ENCODE measurements around the gene UBR3.
"Not testable (repeated sequence)": the region's sequence is repeated elsewhere in the genome, so short reads cannot be mapped to it uniquely, and the experiment has no call there.

UBR3 gene

DNA sequence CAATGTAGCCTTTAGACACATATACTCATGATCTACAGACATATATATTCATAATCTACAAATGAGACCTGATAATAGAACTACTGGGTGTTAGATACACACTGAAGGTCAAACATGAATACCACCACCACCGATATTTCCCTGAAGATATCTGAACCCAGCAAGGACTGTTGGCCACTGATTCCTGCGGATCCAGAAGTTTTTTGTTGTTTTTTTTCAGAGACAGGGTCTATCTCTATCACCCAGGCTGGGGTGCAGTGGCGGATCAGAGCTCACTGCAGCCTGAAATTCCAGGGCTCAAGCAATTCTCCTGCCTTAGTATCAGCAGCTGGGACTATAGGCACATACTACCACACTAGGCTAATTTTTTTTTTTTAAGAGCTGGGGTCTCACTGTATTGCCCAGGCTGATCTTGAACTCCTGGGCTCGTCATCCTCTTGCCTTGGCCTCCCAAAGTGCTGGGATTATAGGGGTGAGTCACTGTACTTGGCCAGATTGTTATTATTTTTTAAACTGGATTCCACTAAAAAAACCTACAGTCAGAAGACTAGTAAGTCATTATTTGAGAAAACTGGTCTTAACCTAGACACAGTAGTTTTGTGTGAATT, 4.4 kb upstream of the UBR3 start:
- Histone ChIP-seq H3K4me1 (ENCODE audit: control insufficient read depth, insufficient read depth, low read length, poor library complexity, severe bottlenecking) (peaks cover 3% of the 10 kb centered on the region), H3K4me3 (ENCODE audit: extremely low read depth, insufficient read depth, low read length, poor library complexity, severe bottlenecking) (no peak overlapping the region), H3K36me3 (ENCODE audit: control insufficient read depth, insufficient read depth, low read length) (peaks cover 35% of the 10 kb centered on the region), H3K27ac (ENCODE audit: low read depth, low read length, severe bottlenecking) (no peak overlapping the region), H3K9me3 (ENCODE audit: control insufficient read depth, low read length) (no peaks in the 10 kb centered on the region)
- WGBS, 2 experiments (ENCODE audit: insufficient coverage in 2 of 2): 83% methylated on average over 2 of the region's 4 CpGs; no CpG with 5 or more reads in 1 of the 2 experiments

DNA sequence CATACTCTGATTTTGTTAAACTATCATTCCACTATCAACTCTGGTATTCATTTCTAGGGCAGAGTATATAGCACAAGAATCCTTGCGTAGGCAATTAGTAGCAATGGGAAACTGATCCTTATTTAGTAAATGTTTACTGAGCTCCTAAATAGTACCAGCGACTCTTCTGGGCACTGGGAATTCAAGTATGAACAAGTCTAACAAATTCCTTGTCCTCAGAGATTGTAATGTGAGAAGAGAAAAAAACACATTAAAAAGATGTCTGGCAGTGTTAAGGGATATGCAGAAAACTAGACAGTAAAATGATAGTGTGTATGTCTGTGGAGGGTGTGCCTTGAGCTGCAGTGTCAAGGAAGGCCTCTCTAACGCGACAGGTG, 3.3 kb upstream of the UBR3 start:
- Histone ChIP-seq H3K9me3 (ENCODE audit: control insufficient read depth, low read length) (no peaks in the 10 kb centered on the region), H3K4me3 (ENCODE audit: extremely low read depth, insufficient read depth, low read length, poor library complexity, severe bottlenecking) (peak overlapping the region; percentile 76), H3K36me3 (ENCODE audit: control insufficient read depth, insufficient read depth, low read length) (peaks cover 26% of the 10 kb centered on the region), H3K4me1 (ENCODE audit: control insufficient read depth, insufficient read depth, low read length, poor library complexity, severe bottlenecking) (peaks cover 9% of the 10 kb centered on the region), H3K27ac (ENCODE audit: low read depth, low read length, severe bottlenecking) (no peak overlapping the region)
- 52 to 86% methylated on average over 1 to 2 of the region's 4 CpGs for WGBS, 2 experiments (ENCODE audit: insufficient coverage in 2 of 2)

DNA sequence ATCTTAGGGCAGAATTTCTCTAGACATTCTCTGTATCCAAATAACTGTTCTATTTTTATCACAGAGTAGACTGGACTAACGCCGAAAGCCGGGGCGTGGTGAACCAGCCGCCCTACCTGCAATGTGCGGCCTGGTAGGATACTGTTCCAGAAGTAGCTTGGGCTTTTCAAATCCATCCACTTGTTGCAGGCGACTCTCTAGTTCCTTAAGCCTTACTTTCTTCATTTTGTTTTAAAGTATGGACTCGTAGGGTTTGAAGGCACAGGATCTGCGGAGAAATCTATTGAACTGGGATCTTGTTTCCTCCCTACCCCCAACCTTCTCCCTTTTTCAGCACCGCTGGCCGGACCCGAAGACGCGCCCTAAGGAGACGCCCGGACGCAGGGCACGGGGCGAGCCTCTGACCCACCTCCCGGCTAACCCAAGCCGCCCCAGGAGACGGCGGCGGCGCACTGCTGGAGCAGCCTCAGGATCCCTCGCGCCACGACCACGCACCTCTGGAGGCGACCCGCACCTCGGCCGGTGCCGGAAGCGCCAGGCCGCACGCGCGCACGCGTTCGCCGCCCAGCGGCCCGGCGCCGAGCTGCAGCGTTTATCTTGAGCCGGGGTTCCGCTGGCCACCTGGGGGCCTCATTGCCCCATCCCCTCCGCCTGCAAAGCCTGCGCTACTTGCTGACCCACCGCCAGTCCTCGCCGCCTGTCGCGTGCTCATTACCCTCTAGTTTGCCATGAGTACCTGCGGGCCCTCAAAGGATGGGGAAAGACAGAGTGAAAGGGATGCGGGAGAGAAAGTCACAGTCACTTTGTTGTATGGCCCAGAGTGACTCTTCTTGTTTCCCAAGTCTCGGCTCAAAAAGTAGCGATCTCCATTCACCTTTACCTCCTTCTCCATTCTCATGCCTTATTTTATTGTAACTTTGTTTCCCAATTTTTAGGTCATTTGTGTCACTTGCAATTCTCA, 2.6 kb upstream of the UBR3 start, which contains the start of gene METTL5:
TSS of gene METTL5 (minus strand) at position 533 of the 961 bp plus-strand sequence. CDS start at position 225, 308 bp downstream.
- Histone ChIP-seq H3K27ac (ENCODE audit: low read depth, low read length, severe bottlenecking) (no peak within 1 kb of the TSS), H3K4me3 (ENCODE audit: extremely low read depth, insufficient read depth, low read length, poor library complexity, severe bottlenecking) (peak within 1 kb of the TSS; percentile 76), H3K36me3 (ENCODE audit: control insufficient read depth, insufficient read depth, low read length) (peaks cover 27% of the 10 kb centered on the region), H3K9me3 (ENCODE audit: control insufficient read depth, low read length) (no peaks in the 10 kb centered on the region), H3K4me1 (ENCODE audit: control insufficient read depth, insufficient read depth, low read length, poor library complexity, severe bottlenecking) (peaks cover 9% of the 10 kb centered on the region)
- WGBS, 2 experiments (ENCODE audit: insufficient coverage in 2 of 2): 1 to 5% methylated on average over 43 to 57 of the region's 61 CpGs

DNA sequence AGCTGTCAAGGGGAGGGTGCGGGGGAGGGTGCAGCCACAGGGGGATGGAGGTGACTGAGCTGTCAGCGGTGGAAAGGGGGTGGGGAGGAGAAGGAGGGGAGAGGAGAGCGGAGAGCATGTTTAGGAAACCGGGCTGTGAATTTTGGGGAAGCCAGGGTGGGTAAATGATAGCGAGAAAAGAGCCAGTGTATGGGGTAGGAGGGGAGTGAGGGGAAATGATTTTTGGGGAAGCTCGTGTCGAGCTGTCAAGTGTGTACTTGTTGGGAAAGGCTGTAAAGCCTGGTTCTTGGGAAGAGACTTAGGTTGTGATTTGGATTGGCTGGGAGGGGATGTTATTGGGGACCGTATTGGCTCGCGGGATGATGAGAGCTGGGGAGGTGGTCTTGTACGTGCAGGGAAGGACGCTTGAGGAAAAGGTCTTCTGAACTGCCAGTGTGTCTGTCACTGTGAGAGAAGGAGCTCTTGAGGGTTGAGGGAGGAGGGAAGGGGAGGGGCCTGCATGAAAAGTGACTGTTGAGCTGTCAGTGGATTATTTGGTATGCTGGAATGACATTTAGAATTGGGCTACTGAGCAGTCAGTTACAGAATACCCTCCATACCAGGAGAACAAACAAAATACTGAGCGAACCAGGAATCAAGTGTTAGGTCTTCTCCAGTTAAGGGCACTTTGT, 1.0 kb downstream of the UBR3 start:
- 3 to 5% methylated on average over 11 to 13 of the region's 13 CpGs for WGBS, 2 experiments (ENCODE audit: insufficient coverage in 2 of 2)
- peaks cover 18% of the 10 kb centered on the region for H3K36me3 ChIP-seq (ENCODE audit: control insufficient read depth, insufficient read depth, low read length)
- H3K27ac ChIP-seq (ENCODE audit: low read depth, low read length, severe bottlenecking): peak overlapping the region; percentile 87
- H3K9me3 ChIP-seq (ENCODE audit: control insufficient read depth, low read length): no peaks in the 10 kb centered on the region
- peak overlapping the region; percentile 78 for H3K4me3 ChIP-seq (ENCODE audit: extremely low read depth, insufficient read depth, low read length, poor library complexity, severe bottlenecking)
- H3K4me1 ChIP-seq (ENCODE audit: control insufficient read depth, insufficient read depth, low read length, poor library complexity, severe bottlenecking): peaks cover 6% of the 10 kb centered on the region

DNA sequence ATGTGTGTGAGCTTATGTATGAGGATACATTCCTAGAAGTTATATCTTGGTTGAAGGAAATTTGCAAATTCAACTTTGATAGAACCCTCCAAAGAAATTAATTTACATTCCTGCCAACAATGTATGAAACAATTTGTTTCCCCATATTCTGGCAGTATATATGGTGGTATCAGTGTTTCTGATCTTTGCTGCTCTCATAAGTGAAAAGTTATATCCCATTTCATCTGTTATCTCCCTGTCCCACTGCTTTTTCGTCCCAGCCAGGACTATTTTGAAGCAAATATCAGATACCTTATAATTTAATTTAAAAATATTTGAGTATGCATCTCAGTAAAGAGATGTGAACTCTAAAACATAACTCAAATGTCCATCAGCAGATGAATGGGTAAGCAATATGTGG, 7.1 kb downstream of the UBR3 start:
- H3K9me3 ChIP-seq (ENCODE audit: control insufficient read depth, low read length): no peaks in the 10 kb centered on the region
- WGBS, 2 experiments (ENCODE audit: insufficient coverage in 2 of 2): no CpG with 5 or more reads among the region's 1 CpG
- H3K4me3 ChIP-seq (ENCODE audit: extremely low read depth, insufficient read depth, low read length, poor library complexity, severe bottlenecking): no peak overlapping the region
- H3K27ac ChIP-seq (ENCODE audit: low read depth, low read length, severe bottlenecking): no peak overlapping the region
- H3K4me1 ChIP-seq (ENCODE audit: control insufficient read depth, insufficient read depth, low read length, poor library complexity, severe bottlenecking): no peaks in the 10 kb centered on the region
- H3K36me3 ChIP-seq (ENCODE audit: control insufficient read depth, insufficient read depth, low read length): peaks cover 26% of the 10 kb centered on the region

DNA sequence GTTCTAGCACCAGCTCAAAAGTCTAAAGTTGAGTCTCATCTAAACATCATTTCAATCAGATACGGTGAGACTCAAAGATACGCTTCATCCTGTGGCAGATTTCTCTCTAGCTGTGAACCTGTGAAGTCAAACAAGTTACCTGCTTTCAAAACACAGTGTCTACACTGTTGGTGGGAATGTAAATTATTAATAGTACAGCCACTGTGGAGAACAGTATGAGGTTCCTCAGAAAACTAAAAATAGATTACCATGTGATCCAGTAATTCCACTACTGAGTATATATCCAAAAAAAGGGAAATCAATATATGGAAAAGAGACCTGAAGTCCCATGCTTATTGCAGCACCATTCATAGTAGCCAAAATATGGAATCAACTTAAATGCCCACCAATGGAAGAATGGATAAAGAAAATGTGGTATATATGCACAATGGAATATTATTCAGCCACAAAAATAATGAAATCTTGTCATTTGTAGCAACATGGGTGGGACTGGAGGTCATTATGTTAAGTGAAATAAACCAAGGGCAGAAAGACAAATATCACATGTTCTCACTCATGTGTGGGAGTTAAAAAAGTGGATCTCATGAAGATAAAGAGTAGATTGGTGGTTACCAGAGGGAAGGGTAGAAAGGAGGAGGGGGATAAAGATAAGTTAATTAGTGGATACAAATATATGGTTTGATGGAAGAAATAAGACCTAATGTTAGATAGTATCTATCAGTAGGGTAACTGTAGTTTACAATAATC, 11.7 kb downstream of the UBR3 start:
- peaks cover 4% of the 10 kb centered on the region for H3K4me1 ChIP-seq (ENCODE audit: control insufficient read depth, insufficient read depth, low read length, poor library complexity, severe bottlenecking)
- 100% methylated on average over 1 to 2 of the region's 2 CpGs for WGBS, 2 experiments (ENCODE audit: insufficient coverage in 2 of 2)
- no peaks in the 10 kb centered on the region for H3K9me3 ChIP-seq (ENCODE audit: control insufficient read depth, low read length)
- H3K27ac ChIP-seq (ENCODE audit: low read depth, low read length, severe bottlenecking): no peak overlapping the region
- H3K4me3 ChIP-seq (ENCODE audit: extremely low read depth, insufficient read depth, low read length, poor library complexity, severe bottlenecking): no peak overlapping the region
- H3K36me3 ChIP-seq (ENCODE audit: control insufficient read depth, insufficient read depth, low read length): peaks cover 18% of the 10 kb centered on the region

DNA sequence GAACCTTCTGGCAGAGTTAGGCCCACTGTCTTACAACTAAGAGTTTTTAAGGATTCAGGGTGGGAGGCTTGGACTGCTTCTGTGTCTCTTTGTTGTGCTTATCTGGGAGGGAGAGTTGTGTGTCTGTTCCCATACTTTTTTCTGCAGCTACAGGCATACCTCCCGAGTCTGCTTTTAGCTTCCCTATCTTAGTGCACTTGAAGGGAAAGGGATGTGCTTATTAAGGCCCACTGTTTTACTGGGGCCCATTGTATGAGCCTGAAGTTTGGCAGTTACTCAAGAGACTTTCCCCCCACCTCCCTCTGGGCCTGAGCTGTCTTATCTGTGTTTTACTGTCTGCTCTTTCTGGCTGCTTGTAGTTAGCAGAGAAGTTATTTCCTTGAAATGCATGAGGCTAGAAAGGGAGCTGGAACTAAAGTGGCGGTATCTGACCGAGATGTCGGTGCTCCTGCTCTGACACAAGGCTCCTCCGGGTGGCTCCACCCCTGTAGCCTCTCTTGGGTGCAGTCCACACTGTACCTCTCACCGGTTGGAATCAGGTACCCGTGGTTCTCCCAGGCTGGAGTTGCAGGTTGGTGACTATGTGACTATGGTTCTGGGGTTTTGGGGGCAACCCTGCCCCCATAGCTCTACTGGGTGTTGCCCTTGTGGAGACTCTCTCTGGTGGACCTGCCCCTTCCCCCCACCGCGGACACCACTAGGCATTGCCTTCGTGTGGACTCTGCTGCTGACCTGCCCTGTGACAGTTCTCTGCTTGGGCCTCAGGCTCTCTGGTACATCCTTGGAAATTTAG, 12.9 kb downstream of the UBR3 start:
- Histone ChIP-seq H3K27ac (ENCODE audit: low read depth, low read length, severe bottlenecking) (peak overlapping the region; percentile 80), H3K9me3 (ENCODE audit: control insufficient read depth, low read length) (no peaks in the 10 kb centered on the region), H3K4me3 (ENCODE audit: extremely low read depth, insufficient read depth, low read length, poor library complexity, severe bottlenecking) (no peak overlapping the region), H3K36me3 (ENCODE audit: control insufficient read depth, insufficient read depth, low read length) (peaks cover 24% of the 10 kb centered on the region), H3K4me1 (ENCODE audit: control insufficient read depth, insufficient read depth, low read length, poor library complexity, severe bottlenecking) (peaks cover 4% of the 10 kb centered on the region)
- WGBS, 2 experiments (ENCODE audit: insufficient coverage in 2 of 2): 93% methylated on average over 3 to 5 of the region's 10 CpGs

DNA sequence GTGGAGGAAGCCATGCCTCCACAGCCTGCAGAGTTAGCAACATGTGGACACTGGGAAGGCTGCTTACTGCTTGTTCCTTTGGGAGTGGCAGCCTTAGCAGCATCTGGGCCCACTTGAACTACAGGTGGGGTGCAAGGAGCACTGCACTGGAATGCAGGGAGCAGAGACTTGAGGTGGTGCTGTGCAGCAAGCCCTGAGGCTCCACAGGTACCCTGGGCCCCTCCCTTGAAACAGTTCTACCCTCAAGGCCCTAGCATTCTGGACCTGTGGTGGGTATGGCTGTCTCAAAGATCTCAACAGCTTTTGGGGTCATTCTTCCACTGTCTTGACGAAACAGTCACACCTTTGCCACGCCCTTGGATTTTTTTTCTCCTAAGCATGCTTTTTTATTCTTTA, 13.5 kb downstream of the UBR3 start:
- Histone ChIP-seq H3K9me3 (ENCODE audit: control insufficient read depth, low read length) (no peaks in the 10 kb centered on the region), H3K36me3 (ENCODE audit: control insufficient read depth, insufficient read depth, low read length) (peaks cover 24% of the 10 kb centered on the region), H3K4me3 (ENCODE audit: extremely low read depth, insufficient read depth, low read length, poor library complexity, severe bottlenecking) (no peak overlapping the region), H3K27ac (ENCODE audit: low read depth, low read length, severe bottlenecking) (peak overlapping the region; percentile 80), H3K4me1 (ENCODE audit: control insufficient read depth, insufficient read depth, low read length, poor library complexity, severe bottlenecking) (peaks cover 4% of the 10 kb centered on the region)
- whole genome bisulfite sequencing, 2 experiments (ENCODE audit: insufficient coverage in 2 of 2): 67 to 100% methylated on average over 2 of the region's 2 CpGs

DNA sequence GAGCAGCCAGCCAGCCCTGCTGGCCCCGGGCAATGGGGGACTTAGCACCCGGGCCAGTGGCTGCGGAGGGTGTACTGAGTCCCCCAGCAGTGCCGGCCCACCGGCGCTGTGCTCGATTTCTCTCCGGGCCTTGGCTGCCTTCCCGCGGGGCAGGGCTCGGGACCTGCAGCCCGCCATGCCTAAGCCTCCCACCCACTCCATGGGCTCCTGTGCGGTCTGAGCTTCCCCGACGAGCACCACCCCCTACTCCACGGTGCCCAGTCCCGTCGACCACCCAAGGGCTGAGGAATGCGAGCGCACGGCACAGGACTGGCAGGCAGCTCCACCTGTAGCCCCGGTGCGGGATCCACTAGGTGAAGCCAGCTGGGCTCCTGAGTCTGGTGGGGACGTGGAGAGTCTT, 14.4 kb downstream of the UBR3 start:
- H3K9me3 ChIP-seq (ENCODE audit: control insufficient read depth, low read length); H3K27ac ChIP-seq (ENCODE audit: low read depth, low read length, severe bottlenecking); H3K4me3 ChIP-seq (ENCODE audit: extremely low read depth, insufficient read depth, low read length, poor library complexity, severe bottlenecking); H3K4me1 ChIP-seq (ENCODE audit: control insufficient read depth, insufficient read depth, low read length, poor library complexity, severe bottlenecking): not testable (repeated sequence)
- H3K36me3 ChIP-seq (ENCODE audit: control insufficient read depth, insufficient read depth, low read length): peaks cover 24% of the 10 kb centered on the region
- WGBS, 2 experiments (ENCODE audit: insufficient coverage in 2 of 2): 92 to 96% methylated on average over 6 to 7 of the region's 24 CpGs
